AG04450 (cell line): ENCODE measurements around the gene TRUB2. TPM values are rescaled to one million over a fixed set of nuclear protein-coding genes. Genes with fewer than 3 reads are reported as not detected.
"Not testable (repeated sequence)": the region's sequence is repeated elsewhere in the genome, so short reads cannot be mapped to it uniquely, and the experiment has no call there.

Source experiments
- CTCF ChIA-PET: fragments of 300-600, 350-600 bp; formaldehyde crosslinking; extraction: SDS; loops from one replicate; lab custom pipeline; 2022; ENCODE audit warnings: antibody characterized with exemption, inconsistent platforms; lab: Charles Lee
- POLR2A ChIA-PET: fragments of 350-600 bp; formaldehyde crosslinking; extraction: SDS; loops from one replicate; lab custom pipeline; 2021; ENCODE audit warnings: antibody characterized with exemption, inconsistent platforms; lab: Yijun Ruan, JAX
- DNase-seq: peaks from one replicate; pipeline ENCODE4 v3.0.0-alpha.2; 2011; ENCODE audit warnings: low read depth, low spot score
- H3K27ac ChIP-seq: one replicate; pipeline ENCODE4 v1.5.1; 2012; ENCODE audit warnings: low read depth, low read length, control low read depth
- H3K27me3 ChIP-seq: one replicate; pipeline ENCODE4 v1.6.0; 2012; ENCODE audit warnings: low read length; ENCODE audit not compliant: control insufficient read depth, insufficient read depth
- H3K4me3 ChIP-seq: 2 replicates; pipeline ENCODE4 v1.5.1; 2011; ENCODE audit warnings: mild to moderate bottlenecking, low read depth, low read length, control low read depth
- H3K9me3 ChIP-seq: 2 replicates; pipeline ENCODE4 v1.5.1; 2012; ENCODE audit warnings: low read length; ENCODE audit not compliant: control insufficient read depth, insufficient read depth
- polyA plus RNA-seq: library from polyadenylated mRNA; depleted of rRNA; stranded (reverse); fragments of >200 nt; gene quantifications from 2 replicates; pipeline ENCODE4 v1.2.3, GENCODE V29; 2011
- TF ChIP-seq, protein P1 (sequence below): IDR thresholded peaks from 2 replicates; pipeline ENCODE4 v1.5.1; 2011; ENCODE audit warnings: low read depth, low read length, control low read depth, inconsistent platforms

The TRUB2 gene
- polyA plus RNA-seq, 1 experiment: 15.1 TPM

DNA sequence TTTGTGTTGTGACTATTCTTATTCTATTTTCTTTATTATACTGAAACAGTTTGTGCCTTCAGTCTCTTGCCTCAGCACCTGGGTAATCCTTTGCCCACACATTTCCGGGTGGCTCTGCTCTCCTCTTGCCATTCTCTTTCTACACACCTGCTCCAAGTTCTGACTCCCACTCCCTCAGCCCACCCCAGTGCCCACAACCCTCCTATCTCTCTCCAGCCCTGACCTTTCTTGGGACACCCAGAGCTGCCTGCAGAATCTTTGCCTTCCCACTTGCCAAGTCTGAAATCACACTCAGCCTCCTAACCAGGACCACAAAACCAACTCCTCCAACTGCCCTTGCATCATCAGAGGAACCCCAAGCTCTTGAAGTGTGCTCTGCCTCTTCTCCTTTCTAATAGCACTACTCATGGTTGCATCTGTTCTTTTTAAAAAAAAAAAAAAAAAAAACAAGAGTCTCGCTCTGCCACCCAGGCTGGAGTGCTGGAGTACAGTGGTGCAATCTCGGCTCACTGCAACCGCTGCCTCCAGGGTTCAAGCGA is 42.1 kb downstream of the TRUB2 start:
- Histone ChIP-seq H3K27ac (no peak overlapping the region), H3K9me3 (peaks cover 3% of the 10 kb centered on the region; the same call in 1 of the 2 replicates), H3K27me3 (no peaks in the 10 kb centered on the region), H3K4me3 (no peak overlapping the region)
- ChIA-PET CTCF (no interaction called here), POLR2A (no interaction called here)
- DNase-seq: no peak
- TF ChIP-seq, protein P1, sequence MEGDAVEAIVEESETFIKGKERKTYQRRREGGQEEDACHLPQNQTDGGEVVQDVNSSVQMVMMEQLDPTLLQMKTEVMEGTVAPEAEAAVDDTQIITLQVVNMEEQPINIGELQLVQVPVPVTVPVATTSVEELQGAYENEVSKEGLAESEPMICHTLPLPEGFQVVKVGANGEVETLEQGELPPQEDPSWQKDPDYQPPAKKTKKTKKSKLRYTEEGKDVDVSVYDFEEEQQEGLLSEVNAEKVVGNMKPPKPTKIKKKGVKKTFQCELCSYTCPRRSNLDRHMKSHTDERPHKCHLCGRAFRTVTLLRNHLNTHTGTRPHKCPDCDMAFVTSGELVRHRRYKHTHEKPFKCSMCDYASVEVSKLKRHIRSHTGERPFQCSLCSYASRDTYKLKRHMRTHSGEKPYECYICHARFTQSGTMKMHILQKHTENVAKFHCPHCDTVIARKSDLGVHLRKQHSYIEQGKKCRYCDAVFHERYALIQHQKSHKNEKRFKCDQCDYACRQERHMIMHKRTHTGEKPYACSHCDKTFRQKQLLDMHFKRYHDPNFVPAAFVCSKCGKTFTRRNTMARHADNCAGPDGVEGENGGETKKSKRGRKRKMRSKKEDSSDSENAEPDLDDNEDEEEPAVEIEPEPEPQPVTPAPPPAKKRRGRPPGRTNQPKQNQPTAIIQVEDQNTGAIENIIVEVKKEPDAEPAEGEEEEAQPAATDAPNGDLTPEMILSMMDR: no peak

DNA sequence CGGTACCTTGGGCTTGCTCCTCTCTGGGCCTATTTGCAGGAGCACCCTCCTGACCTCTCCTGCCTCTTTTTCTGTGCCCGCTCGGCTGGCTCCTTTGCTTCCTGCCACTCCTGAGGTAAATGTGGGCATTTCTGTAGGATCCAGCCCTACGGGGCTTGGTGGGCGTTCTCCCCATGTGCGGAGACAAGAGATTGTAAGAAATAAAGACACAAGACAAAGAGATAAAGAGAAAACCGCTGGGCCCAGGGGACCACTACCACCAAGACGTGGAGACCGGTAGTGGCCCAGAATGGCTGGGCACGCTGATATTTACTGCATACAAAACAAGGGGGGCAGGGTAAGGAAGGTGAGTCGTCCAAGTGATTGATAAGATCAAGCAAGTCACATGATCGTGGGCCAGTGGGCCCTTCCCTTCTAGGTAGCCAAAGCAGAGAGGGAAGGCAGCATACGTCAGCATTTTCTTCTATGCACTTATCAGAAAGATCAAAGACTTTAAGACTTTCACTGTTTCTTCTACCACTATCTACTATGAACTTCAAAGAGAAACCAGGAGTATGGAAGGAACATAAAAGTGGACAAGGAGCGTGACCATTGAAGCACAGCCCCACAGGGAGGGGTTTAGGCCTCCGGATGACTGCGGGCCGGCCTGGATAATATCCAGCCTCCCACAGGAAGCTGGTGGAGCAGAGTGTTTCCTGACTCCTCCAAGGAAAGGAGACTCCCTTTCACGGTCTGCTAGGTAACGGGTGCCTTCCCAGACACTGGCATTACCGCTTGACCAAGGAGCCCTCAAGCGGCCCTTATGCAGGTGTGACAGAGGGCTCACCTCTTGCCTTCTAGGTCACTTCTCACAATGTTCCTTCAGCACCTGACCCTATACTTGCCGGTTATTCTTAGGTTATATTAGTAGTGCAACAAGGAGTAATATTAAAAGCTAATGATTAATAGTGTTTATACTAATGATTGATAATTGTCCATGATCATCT is 42.9 kb downstream of the TRUB2 start:
- H3K27me3 ChIP-seq, H3K27ac ChIP-seq, POLR2A ChIA-PET, H3K9me3 ChIP-seq, DNase-seq, H3K4me3 ChIP-seq: not testable (repeated sequence)
- CTCF ChIA-PET: interaction anchor here (0.7 kb wide), 1 partner anchor 83 kb away, joined by 3 read pairs; no protein-coding TSS in a partner anchor

GRCh38 chr9:128276574-128277270 is 45.5 kb downstream of the TRUB2 start:
- H3K27me3 ChIP-seq: no peaks in the 10 kb centered on the region
- H3K9me3 ChIP-seq: peaks cover 3% of the 10 kb centered on the region; the same call in 1 of the 2 replicates
- no peak for DNase-seq
- peak overlapping the region; percentile 87 for H3K4me3 ChIP-seq
- H3K27ac ChIP-seq: peak overlapping the region; percentile 68
- POLR2A ChIA-PET: interaction anchor here (0.9 to 1.6 kb wide), 5 partner anchors 14 to 31 kb away, joined by 5 to 12 read pairs (median 6); no protein-coding TSS in a partner anchor
- TF ChIP-seq, protein P1: no peak
- CTCF ChIA-PET: interaction anchor here (1.0 to 1.2 kb wide), 2 partner anchors 18 to 65 kb away, joined by 3 read pairs; no protein-coding TSS in a partner anchor

DNA sequence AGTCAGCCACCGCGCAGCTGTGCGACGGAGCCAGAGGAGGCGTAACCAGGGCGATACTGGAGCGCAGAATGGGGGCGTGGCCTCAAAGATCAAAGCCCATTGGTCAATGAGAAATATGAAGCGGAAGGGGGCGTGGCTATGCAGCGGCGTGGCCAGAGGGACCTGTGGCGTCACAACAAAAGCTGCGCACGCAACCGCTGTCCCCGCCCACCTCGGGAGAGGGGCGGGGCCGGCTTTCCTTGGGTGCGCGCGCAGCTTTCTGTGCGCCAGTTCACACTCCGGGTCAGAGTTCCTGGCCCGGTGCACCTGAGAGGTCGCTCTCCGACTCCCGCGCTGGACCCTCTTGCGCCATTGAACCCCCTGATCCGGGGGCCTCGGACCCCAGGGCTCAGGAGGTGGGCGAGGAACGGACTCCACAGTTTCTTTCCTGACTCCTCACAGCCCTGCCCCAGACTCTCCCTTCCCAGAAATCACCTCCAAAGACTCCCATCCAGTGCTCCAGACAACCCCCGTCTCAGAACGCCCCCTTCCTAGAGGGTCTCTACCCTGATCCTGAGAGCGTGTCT is 46.2 kb downstream of the TRUB2 start, which contains the start of gene SWI5:
SWI5 (plus strand) TSS at position 269 of the 566 bp plus-strand sequence.
- ChIA-PET CTCF (interaction anchor here (1.2 kb wide), 1 partner anchor 19 kb away, joined by 3 read pairs; no protein-coding TSS in a partner anchor), POLR2A (interaction anchor here (0.6 to 1.6 kb wide), 10 partner anchors 9 to 60 kb away, joined by 3 to 12 read pairs (median 5); no protein-coding TSS in a partner anchor)
- DNase-seq: peak; percentile 99

More for the DNA sequence above, 46.2 kb downstream of the TRUB2 start, which contains the start of gene SWI5:
- Histone ChIP-seq H3K4me3 (peak within 1 kb of the TSS; percentile 90), H3K27me3 (no peaks in the 10 kb centered on the region), H3K27ac (peak within 1 kb of the TSS; percentile 87), H3K9me3 (peaks cover 3% of the 10 kb centered on the region; the same call in 1 of the 2 replicates)
- TF ChIP-seq, protein P1: no peak
